HG02973 (cell line): ENCODE results near the gene ATG7.
"Not testable (repeated sequence)": the region's sequence is repeated elsewhere in the genome, so short reads cannot be mapped to it uniquely, and the experiment has no call there.

Source experiments
- ATAC-seq: cut with Tn5 transposase; IDR thresholded peaks from one replicate; pipeline ENCODE4 v1.9.1; 2021; ENCODE audit warnings: moderate library complexity; ENCODE audit not compliant: unreplicated experiment

The ATG7 gene

GRCh38 chr3:11291808-11292207, 19.6 kb downstream of the ATG7 start:
- ATAC-seq = no peak

GRCh38 chr3:11297126-11297525, 24.9 kb downstream of the ATG7 start:
- ATAC-seq = no peak

DNA sequence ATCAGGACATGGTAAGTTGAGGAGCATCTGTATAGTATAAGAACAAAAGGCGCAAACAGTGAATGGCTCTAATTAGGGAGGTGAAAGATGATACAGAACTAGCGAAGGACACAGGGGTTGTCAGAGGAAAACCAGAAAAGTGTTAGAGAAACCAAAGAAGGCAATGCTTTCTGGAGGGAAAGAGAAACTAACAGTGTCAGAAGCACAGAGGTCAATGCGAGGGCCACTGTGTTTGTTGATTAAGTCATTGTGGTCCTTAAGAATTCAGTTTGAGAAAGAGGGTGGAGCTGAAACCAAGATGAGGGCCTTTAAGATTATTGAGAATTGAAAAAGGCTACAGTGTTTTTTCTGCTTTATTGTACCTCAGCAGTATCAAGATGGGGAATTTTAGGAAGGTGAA, 28.8 kb downstream of the ATG7 start:
- peak; percentile 80 for ATAC-seq

DNA sequence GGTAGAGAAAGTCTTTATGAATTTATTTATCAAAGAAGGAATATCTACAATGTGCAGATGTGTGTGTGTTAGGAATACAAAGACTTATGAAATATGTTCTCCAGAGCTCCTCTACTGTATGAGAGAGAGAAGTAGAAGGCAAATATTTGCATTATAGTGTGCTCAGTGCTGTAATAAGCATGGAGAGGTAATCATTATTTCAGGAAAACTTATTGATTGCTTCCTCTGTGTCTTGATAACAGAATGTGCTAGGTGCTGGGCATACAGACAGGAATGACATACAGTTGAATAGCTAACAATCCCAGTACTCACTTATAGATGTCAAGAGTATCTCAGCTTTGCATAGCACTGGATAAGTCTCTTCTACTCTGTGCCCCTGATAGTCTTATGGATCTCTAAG, 30.2 kb downstream of the ATG7 start:
- ATAC-seq = no peak

DNA sequence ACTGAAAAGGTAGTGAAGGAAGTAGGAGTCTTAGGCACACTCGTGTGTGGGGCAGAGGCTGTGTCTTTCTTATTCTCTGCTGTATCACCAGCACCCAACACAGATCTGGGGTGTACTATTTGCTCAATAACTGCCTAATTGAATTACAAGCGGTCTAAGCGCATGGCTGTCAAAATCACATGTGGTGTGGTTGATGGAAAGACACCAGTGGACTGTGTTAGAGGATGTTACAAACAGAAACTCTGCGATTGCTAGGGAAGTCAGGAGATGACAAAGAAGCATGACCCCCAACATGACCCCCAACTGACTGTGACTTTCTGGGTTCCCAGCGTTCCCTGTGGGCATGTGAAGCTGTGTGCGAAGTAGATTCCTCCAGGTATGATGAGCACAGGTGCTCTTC, 32.0 kb downstream of the ATG7 start:
- no peak for ATAC-seq

- ATAC-seq = no peak
Observed at GRCh38 chr3:11305509-11305908, 33.3 kb downstream of the ATG7 start.

GRCh38 chr3:11306817-11307589, 34.8 kb downstream of the ATG7 start:
- no peak for ATAC-seq

DNA sequence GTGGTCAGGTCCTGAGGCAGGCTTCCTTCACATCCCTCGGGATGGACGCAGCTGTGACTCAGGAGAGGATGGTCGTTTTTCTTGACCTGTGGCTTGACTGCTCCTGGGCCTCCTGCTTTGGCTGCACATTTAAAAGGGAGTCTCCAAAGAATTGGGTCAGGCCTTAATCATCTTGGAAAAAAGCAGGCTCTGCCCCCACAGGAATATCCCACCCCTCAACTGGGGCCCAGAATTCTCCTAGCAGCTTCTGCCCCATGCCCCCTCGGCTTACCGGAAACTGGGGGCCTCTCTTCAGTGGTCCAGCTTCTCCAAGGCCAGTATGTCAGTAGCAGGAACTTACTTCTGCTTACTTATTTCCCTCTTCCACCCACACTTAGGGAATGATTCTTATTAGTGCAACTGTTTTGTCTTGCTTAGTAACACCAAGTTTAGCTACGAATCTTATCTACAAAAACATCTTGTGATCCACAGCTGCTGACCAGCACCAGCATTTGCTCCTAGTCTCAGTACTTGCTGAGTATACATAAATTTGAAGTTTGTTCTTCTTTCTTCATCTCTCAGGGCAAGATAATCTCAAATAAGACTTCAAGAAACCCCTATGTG, 35.7 kb downstream of the ATG7 start:
- no peak for ATAC-seq

DNA sequence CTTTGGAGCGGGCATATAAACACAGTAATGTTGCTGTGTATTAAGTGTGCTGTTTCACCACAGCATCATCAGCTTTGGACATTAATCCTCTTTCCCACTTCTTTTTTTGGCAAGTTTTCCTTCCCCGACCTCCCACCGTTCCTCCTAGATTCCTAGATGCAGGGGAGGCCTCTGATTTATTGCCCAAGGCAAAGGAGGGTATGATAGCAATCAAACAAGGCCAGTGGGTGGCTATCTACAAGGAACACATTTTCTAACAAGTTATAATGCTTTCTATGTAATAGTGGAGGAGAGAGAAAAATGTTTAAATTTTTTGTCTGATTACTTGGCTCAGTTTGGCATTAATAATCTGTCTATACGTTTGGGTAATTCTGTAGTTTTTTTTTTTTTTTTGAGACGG, 38.1 kb downstream of the ATG7 start:
- ATAC-seq = no peak

DNA sequence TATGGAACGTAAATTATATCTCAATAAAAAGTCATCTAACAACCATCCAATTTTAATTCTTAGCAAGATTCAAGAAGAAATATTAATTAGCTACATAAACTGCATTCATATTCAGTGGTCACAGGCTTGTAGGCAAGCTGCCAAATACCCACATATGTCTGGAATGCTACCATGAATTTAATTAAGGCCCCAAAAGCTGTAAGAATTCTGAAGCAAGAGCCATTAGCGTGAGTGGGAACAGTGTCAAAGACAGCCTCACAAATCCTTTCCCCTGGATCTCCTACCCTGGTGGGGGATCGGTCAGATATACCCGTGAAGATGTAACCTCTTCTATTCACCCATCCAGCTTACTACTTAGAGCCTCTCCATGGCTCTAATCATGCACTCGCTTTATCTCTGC, 40.0 kb downstream of the ATG7 start:
- ATAC-seq = no peak

GRCh38 chr3:11317300-11317699, 45.1 kb downstream of the ATG7 start:
- no peak for ATAC-seq

GRCh38 chr3:11322931-11323330, 50.7 kb downstream of the ATG7 start:
- no peak for ATAC-seq

- ATAC-seq = no peak
Observed at GRCh38 chr3:11323813-11324212, 51.6 kb downstream of the ATG7 start.

GRCh38 chr3:11327619-11328018, 55.4 kb downstream of the ATG7 start:
- no peak for ATAC-seq

GRCh38 chr3:11328196-11328945, 56.2 kb downstream of the ATG7 start:
- ATAC-seq = no peak

GRCh38 chr3:11329777-11330176, 57.6 kb downstream of the ATG7 start:
- no peak for ATAC-seq

DNA sequence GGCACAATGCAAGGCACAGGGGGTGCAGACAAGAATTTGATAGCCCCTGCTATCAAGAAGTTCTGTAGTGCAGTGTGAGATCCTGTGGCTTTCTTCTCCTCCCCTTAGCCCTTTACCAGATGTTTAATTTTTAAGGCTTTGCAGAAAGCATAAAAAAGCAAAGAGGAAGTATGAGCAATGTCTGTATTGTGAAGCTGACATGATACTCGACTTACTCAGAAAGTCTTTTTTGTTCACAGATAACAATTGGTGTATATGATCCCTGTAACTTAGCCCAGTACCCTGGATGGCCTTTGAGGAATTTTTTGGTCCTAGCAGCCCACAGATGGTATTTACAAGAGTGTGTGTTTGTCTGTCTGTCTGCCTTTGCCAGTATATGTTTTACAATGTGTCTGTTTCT, 58.9 kb downstream of the ATG7 start:
- no peak for ATAC-seq

GRCh38 chr3:11335056-11335608, 62.9 kb downstream of the ATG7 start:
- ATAC-seq = no peak

DNA sequence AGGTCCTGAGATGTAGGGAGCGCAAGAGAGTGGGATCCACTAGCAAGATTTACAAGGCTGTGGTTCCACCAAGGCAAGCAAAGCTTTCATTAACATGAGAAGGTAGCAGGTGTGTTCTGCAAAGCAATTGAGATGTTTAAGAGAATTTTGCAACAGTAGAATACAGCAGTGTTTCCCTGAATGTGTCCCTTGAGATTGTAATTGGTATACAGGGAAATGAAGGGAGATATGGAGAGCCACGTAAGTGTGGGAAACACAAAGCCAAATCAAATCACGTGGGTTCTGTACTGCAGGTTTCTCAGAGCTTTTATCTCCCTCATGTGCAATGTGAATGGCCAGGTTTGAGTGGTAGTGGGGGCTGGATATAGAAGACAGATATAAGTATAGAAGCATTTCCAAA, 67.3 kb downstream of the ATG7 start:
- ATAC-seq = no peak

GRCh38 chr3:11346416-11346815, 74.2 kb downstream of the ATG7 start:
- ATAC-seq = no peak

- not testable (repeated sequence) for ATAC-seq
Observed at GRCh38 chr3:11348877-11349276, 76.7 kb downstream of the ATG7 start.

DNA sequence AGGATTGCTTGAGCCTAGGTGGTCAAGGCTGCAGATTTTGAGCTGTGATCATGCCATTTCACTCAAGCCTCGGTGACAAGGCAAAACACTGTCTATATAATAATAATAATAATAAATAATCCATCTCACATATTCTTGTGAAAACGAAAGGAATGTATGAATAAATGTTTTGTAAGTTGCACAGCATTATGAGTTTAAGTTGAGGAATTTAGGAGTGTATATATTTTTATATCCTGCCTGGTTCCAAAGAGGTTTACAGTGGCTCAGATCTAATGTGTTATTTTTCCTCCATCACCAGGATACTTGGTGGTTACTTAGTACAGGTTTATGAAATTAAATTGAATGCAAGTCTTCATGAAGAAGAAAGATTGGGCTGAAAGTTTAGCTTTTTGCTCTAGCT, 77.2 kb downstream of the ATG7 start:
- ATAC-seq = no peak
